ENCODE results near the gene ARID1B.

Gene ARID1B

DNA sequence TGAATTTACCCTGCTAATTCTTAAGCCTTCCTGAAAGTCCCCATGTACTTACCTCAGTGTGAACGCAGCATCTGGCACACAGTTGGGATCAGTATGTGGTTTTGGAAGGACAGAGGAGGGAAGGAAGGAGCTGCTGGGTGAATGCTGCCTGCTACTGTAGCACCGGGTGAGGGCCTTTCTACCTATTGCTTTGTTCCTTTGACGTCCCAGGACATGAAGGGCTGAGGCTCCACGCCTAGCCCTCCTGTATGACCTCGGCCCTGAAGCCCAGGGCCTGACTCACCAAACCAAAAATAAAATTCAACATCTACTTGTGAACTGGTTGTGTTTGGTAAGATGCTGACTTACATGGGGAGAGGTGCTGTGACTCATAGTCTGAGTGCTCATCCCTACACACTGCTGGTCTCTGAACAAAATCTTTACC, 51.1 kb downstream of the ARID1B start:
- DNase-seq: no peak

DNA sequence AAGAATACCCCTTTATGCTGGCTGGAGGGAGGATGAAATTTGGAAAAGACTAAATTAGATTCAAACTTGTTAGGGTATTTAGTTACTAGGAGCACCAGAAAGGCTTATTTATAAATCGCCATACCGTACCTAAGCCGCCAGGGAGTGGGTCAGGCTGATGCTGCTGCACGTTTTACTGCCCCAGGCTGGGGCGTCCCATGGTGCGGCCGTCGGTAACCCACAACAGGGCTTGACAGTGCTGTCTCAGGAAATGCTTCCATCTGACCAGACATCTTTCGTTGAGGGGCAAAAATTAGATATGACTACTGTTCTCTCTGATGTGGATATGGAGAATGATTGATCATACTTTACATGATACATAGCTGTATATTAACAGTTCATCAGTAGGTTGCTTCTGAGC, 52.9 kb downstream of the ARID1B start:
- DNase-seq: no peak

DNA sequence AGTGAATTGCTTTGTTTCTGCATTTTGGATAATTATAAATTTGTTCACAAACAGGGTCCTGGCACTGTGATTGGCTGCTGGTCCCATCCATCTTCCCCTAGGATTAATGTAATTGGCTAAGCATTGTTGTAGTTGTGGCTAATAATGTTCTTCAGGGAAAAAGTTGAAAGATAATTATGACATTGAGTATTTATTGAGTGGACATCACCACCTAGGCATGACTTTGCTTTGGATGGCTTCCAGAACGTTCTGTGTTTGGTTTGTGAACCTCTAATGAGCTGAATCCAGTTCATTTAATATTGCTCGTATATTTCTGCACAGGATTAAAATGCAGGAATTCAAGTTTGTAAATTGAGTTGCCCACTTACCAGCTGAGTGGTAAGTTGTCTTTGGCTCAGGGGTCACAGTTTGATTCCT, 55.1 kb downstream of the ARID1B start:
- DNase-seq: no peak

DNA sequence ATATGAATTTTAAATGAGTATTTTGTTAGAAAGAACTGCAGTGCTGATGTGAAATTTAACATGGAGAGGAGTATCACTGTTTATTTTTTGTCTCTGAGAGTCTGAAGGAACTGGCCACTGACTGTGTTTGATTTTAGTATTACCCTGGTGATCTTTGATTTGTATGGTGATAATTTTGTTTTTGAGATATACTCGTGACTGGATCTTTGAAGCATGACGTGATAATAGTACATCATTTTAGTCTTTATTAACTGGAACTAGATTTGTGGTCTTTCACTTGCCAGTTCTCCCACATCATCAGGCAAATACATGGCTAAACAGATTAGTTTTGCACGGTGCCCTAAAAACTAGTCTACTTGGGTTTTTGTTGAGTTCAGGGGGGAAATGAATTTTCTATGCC, 55.5 kb downstream of the ARID1B start:
- no peak for DNase-seq

DNA sequence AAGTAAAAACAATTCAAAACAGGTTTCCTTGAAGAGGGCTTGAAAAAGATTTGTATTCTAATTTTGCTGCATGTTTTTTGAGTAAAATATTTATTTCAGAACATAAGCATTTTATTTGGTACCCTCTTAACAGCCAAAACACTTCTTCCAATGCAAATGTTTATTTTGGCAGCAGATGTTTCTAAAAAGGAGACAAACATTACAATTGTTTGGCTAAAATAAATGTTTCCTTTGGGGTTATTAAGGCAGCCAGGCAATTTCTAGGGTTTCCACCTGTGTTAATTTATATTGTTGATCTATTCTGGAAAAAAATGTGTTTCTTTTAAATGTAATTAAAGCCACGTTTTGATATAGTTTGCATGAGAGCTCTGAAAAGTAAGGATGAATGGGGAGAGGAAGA, 56.6 kb downstream of the ARID1B start:
- no peak for DNase-seq

DNA sequence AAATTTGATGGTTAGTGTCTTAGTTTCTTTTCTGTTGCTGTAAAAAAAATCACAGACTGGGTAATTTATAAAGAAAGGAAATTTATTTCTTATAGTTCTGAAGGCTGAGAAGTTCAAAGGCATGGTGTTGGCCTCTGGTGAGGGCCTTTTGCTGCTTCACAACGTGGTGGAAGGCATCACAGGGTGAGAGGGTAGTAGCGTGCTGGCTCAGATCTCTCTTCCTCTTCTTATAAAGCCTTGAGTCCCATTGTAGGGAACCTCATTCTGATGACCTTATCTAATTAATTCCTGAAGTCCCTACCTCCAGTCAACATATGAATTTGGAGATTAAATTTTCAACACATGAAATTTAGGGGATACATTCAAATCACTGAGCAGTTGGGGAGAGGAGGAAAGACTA, 62.0 kb downstream of the ARID1B start:
- DNase-seq: no peak

DNA sequence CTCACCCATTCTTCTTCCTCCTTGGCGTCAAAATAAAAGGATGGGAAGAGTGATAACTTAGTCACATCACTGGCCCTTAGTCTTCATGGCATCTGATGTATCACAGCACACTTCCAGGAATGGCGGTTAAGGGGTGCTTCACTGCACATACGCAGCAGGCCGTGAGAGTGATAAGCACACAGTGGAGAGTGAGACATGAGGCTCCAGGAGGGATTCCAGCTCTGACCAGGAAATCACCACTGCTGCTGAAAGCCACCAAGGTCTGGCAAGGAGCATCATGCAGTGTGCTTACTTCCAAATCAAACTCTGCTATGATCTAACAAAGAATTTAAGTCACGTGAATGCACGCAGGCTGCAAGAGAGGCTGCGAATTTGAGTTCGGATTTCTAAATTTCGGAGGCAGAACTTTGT, 62.4 kb downstream of the ARID1B start:
- no peak for DNase-seq

DNA sequence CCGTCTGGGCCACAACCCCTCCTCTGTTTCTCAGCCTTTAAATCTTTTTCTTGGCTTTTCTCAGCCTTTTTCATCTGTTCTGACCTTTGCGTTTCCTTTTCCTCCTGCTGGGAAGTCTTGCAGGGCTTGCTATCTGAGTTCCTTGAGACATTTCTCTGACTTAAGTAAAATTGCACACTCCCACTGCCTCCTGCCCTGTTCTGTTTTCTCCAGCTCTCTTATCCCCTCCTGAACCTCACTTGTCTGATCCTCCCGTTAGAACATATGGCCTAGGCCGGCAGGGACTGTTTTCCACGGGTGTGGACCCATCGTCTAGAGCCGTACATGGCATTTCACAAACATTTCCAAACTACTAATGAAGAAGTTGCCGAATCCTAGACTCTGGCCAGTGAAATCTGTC, 63.0 kb downstream of the ARID1B start:
- DNase-seq: no peak

DNA sequence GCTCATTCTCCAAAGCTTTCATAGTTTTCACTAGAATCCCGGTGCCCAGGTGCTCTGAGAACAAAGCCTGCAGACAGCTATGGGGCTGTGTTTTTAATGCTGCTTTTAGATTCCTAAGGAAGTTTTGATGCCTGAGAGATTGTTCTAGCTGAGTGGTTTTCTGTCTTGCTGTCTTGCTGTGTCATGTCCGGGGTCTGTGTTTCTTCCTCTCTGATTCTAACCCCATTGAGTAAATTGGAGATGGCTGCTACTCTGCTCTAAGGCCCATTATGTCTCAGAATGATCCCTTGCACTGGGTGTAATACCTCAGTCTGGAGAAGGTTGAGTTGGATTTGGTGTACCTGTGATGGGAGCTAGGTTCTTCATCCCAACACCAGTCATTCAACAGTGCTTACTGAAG, 63.4 kb downstream of the ARID1B start:
- no peak for DNase-seq

DNA sequence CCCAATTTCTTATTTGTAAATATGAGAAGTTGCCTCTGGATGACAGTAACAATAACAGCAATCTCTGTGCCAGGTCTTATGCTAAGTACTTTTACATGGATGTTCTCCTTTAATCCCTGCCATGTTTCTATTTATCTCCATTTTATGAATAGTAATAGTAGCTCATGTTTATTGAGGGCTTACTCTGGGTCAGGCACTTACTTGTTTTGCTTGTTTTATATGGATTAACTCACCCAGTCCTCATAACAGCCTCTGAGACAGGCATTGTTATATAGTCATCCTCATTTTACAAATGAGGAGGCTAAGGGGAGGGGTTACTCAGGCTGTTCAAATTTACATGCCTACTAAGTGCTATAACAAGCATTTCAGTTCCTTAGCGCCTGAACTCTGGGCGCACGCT, 64.3 kb downstream of the ARID1B start:
- DNase-seq: no peak

DNA sequence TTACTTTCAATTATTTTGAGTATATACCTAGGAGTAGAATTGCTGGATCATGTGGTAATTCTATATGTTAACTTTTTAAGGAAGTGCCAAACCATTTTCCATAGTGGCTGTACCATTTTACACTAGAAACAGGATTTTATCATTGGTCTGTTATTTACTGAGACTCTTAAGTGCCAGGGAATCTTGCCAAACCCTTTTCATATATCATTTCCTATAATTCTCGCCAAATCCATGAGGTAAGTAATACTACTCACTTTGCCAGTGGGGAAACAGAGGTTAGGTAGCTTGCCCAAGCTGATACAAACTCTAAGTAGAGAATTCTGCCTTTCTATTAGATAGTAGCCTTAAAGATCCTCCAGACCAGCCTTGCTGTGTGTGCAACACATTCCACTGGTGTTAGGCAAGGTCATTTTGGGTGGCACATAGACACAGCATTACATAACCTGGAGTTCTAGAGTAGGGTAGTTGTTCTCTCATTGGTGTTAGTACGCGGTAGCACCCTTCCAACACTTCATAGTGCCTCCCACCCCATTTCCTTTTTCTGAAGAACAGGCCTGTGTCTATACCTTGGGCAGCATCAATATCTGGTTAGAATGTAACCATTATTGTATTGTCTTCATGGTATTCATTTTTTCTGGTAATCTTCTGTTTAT, 65.5 kb downstream of the ARID1B start:
- DNase-seq: no peak

DNA sequence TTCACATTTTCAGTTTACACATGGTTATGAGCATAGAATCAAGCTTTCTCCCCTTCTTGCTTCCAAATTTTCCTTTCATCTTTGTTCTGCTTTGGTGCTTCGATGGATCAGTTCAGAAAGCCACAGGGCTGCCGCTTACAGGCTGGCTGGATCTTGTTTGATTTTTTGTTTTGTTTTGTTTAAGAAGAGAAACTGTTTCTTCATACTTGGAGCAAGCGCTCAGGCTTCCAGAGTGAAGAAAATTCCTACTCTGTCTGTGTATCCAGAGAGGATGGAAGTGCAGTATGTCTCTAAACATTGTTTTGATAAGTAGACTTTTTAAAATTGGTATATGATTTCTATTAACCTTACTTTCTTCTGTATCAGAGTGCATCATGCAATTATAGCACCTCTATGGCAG, 66.9 kb downstream of the ARID1B start:
- no peak for DNase-seq

DNA sequence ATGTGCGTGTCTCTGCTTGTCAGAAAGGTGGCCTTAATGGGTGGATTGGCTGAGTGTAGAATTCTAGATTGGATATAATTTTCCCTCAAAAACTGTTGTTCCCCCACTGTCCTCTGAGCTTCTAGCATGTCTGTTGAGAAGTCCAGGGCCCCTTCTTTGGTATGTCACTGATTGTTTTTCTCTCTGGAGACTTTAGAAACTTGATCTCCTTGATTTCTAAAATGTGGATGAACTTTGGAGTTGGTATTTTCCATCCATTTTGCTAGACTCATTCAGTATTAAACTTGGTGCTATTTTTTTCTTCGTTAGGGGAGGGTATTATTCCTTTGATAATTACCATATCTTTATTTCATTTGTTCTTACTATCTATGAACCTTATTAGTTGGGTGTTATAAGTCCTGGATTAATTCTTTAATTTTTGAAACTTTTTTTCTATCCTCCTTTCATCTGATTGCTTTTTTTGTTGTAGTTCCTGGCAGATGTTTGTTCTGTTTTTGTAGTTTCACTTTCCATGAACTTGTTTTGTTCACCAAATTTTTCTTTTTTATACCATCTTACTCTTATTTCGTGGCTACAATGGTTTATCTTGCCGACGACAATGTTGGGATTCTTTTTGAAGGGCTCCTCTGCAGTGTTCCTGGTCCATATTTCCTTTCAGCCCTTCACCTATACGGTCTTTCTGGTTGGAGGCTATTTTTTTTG, 68.4 kb downstream of the ARID1B start:
- no peak for DNase-seq

DNA sequence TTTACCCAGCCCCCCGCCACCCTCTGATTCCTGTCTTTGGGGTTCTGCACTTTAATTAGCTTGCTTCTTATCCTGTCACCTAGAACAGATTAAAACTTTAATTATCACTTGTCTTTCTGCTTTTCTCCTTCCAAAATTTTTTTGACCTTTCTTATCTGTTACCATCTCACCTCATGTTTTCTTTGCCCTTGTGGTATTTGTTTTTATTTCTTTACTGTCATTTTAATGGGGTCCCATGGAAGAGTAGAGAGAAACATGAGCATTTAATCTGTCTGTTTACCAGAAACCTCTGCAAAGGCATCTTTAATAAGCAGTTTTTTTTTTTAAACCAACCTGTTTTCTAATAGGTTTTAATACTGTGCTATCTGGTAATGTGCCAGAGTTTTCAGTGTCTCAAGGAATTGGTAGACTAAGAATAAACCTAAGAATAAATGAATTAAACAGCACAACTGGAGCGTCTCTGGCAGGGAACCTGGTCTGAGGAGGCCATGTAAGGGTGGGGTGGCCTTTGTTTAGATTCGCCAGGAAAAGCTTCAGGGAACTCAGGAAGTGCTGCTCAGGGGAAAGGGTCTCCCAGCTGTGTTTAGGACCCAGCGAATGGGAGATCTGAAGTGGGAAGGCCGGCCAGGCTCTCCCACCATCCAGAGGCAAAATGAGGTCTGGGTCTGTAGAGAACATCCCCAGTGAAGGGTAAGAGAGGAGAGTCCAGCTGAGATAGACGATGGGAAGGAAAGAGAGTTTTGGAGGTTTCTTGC, 69.8 kb downstream of the ARID1B start:
- no peak for DNase-seq

DNA sequence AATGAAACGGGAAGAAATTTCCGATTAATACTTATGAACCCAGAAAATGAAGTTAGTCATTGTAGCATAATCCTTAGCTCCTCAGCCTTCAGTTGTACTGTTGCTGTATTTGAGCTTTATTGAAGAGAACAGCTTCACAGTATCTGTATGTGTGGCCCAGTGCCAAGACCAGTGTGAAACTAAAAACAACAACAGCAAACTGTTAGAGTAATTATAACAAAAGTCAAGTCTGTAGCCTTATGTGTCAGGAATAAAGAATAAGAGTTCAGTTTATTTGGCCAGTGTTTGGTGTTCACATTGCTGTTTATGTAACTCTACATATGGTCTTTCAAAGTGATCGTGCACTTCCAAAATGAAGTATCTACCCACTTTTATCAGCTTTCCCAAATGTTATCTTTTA, 70.9 kb downstream of the ARID1B start:
- DNase-seq: no peak

DNA sequence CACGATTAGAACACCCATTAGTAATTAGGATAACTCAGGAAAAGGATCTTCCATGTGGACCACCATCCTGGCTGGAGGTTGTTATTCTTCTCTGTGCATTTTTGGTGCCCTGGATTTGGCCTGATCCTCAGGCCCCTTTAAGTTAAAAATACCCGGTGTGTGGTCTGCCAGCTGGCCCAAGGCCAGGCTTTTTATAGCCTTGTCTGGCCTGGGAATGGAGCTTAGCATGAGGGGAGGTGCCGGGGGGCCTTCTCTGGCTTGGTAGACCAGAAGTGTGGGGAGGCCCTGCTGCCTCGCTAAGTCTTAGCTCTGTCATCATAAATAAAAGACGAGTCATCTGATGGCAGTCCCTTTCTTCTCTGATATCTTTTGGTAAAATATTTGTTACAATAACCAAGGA, 71.4 kb downstream of the ARID1B start:
- no peak for DNase-seq

DNA sequence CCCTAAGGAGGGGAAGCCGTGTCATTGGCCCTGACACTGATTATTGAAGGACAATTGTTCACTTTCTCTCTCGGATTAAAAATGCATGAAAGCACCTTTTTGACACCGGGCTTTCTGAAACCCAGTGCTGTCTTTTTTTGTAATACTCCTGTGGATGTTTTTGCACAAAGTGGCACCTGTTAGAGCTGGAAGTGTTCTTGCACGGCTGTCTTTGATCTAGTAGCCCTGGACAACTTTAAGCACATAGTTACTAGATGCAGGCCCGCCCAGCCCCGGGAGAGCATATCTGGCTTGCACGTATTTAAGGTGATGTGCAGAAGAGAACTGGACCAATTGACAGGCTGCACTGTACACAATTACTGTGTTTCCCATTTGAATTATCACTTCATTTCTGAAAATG, 72.6 kb downstream of the ARID1B start:
- DNase-seq: no peak

DNA sequence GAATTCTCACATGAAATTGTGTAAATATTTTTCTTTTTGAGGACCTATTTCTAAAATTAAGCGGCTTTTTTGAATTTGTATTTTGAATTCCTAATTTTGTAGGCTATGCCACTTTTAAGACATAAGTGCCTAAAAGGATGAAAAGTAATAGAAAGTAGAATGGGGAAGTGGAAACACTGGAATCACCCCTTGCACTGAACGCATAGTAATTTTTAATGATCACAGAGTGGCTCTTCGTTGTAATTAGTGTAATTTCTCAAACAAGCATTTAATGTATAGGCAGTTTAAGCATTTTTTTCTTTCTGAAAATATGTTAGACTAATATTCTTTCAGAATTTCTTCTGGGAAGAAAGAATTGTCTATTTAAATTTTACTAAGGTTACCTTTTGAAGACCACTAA, 73.2 kb downstream of the ARID1B start:
- no peak for DNase-seq

DNA sequence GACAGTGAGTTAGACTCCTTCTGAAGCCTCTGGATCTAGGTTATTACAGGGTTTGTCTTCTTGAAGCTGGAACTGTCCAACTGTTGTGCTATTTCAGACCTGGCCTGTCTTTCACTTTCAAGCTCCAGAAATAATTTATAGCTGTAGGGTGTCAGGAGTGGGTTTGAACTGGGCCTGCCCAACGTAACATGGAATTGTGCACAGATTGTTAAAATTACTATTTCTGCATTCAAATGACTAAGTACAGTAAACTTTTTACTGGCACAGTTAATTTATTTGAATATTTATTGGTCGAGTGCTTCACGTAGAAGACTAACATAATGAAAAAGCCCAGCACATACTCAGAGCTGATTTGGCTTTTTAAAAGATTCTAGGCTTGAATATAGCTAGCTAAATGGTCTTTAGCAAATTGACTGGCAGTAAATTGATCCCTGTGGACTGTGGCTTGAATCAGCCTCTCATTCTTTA, 74.3 kb downstream of the ARID1B start:
- DNase-seq: no peak

DNA sequence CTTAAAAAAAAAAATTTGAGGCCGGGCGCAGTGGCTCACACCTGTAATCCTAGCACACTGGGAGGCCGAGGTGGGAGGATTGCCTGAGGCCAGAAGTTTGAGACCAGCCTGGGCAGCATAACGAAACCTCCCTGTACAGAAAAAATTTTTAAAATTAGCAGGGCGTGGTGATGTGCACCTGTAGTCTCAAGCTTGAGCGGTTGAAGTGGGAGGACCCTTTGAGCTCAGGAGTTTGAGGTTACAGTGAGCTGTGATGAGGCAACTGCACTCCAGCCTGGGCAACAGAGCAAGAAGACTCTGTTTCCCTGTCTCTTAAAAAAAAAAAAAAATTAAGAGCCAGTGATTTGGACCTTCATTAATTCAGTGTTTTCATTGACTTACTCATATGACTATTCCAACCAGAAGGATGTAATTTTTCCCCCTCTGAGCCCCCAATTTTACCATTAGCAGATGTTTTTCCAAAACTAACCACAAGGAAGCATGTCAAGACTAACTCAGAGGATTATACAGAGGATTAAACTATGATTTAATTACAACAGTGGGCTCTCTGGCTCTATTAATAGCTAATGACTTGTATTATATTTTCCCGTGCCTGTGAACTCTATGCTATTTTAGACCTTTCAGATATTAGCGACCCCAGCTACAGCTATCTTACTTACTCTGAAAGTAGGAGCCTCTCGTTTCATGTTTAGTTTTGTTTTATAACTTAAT, 75.1 kb downstream of the ARID1B start:
- DNase-seq: peak; percentile 35

DNA sequence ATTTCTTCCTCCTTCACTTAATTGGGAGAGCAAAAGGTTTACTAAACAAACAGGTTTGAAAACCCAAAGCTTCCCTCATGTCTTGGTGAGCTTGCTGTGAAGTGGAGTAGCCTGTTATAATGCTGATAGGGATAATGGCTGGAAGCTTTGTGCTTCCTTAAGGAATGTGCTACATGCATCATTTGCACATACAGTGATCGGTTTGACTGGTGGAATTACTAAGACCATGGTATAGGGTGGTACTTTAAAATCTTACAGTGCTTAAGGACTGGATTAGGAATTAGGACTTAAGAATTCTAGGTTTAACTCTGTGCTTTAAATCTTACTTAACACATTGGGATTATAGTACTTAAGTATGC, 75.7 kb downstream of the ARID1B start:
- DNase-seq: no peak

DNA sequence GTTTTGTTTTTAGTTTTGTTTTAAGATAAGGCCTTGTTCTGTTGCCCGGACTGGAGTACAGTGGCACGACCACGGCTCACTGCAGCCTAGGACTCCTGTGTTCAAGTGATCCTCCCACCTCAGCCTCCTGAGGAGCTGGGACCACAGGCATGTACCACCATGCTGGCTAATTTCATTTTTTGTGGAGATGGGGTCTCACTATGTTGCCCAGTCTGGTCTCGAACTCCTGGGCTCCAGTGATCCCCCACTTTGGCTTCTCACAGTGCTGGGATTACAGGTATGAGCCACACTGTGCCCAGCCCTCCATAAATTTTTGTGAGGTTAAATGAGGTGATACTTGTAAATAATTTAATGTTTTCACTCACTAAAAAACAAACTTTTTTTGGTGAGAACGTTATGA, 76.6 kb downstream of the ARID1B start:
- DNase-seq: no peak

DNA sequence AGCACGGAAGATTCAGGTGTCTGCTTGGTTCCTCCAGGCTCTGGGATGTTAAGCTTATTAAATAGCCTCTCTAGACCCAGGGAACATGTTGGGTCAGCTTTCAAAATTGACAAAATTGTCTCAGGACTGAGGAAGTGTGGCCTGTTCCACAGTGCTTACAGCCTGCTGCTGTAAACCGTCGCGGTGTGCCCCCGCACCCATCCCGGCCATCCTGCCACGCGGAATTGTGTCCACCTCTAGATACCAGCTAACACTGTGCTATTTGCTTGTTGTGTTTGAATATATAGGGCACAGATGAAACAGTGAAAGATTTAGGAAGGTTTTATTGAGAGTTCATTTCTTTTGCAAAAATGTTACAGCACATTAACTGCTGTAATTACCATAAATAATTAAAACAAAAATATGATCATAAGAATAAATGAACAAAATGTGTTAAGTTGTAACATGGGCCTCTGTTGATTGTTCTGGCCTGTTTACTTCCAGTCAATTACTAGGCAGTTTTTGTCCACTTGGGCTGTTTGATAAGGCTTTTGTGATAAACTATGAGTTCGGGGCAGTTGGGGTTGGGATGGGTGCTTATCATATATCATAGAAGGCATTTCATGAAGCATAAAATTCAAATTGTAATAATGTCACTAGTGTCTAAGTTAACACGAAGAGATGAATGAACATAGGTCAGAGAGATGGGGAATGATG, 77.4 kb downstream of the ARID1B start:
- no peak for DNase-seq

Data from CD4-positive, alpha-beta T cell treated with Interleukin-15 for 1 hour (primary cell).